GM18508 (cell line): ENCODE measurements around the gene ERICH2.

Source experiments
- ATAC-seq: cut with Tn5 transposase; IDR thresholded peaks from one replicate; pipeline ENCODE4 v1.9.1; 2021; ENCODE audit warnings: moderate number of reproducible peaks; ENCODE audit not compliant: insufficient read depth, unreplicated experiment

The ERICH2 gene

DNA sequence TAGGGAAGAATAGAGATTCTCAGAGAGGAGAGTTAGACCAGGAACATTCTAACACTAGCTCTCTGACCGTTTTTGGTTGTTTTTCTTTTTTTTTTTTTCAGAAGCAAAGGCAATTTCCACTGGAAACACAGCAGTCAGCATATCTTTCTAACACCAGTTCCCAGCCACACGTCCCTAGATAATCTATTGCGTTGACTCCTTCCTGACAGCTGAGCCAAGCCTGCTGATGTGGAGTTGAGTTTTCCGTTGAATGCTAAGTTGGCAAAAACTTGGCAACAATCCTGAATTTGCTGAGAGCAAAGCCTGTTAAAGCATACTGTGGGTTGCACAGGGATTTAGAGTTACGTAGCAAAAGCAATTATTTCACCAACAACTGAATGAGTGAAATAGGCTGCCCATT is 65.8 kb downstream of the ERICH2 start:
- ATAC-seq = no peak

DNA sequence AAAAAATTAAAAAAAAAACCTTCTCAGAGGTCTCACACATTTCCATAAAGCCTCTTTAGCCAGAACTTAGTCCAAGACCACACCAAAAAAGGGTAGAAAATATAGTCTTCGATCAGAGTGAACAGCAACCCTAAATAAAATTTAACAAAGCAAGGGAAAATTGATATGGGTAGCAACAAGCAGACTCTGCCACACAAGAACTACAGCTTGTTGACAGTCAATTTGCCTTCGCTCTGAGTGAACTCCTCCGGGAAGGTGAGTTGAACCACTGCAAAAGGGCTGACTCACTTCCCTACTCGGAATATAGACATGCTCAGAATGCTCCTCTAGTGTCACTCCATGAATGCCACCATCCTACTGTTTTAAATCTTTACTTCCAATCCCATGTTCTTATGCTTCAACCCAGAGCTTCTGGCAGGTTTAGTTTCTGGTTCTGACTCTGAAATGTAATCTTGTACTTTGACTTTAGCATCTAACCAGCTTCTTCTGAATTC is 70.6 kb downstream of the ERICH2 start:
- no peak for ATAC-seq

DNA sequence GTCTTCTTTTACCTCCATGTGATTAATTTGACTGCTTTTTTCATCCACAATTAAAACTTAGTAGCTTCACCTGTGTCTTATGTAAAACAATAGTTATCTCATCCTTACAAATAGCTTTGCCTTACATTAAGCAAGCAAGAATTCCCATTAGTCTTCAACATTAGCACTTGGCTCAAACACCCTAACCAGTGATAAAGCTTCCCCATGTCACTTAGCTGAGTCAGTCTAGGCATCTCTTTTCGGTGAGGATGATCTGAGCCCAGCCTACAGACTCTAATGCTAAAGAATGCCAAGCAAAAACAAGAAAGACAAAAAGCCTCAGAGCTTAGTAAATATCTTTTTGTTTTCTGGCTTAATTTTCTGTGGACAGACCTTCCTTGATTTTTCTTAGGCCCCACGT is 72.6 kb downstream of the ERICH2 start:
- no peak for ATAC-seq

GRCh38 chr2:170843656-170844055 is 73.5 kb downstream of the ERICH2 start:
- ATAC-seq = no peak

DNA sequence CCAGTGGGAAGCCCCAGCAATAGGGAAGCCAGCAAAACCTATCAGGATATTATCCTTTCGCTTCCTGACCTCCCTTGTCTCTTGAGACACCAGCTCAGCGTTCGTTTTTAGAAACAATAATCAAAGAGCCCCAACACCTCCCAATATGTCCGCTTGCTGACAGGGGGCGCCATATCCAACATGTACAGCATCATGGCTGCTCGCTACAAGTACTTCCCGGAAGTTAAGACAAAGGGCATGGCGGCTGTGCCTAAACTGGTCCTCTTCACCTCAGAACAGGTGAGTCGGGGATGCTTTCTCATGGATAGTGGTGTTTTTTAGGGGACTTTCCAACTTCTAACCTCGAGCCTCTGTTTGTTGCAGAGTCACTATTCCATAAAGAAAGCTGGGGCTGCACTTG is 75.2 kb downstream of the ERICH2 start:
- ATAC-seq = no peak

GRCh38 chr2:170846314-170846713 is 76.1 kb downstream of the ERICH2 start:
- no peak for ATAC-seq

DNA sequence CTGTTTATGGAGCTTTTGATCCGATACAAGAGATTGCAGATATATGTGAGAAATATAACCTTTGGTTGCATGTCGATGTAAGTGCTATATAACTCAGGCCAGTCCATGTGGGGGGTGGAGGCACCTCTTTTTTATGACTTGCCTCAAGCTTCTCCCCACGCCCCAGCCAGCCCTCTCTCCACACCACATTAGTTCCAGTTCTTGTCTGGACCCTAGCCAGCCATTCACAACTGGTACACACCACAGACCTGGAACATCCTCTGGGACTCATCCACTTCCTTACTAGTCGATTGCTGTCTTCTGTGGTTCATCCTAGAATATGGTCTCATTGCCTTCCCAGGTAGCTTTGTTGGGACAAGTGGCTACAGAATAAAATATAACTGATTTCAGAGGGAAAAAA is 77.5 kb downstream of the ERICH2 start:
- no peak for ATAC-seq
